ENCODE measurements around the gene CLIC3. TPM values are rescaled to one million over a fixed set of nuclear protein-coding genes. Genes with fewer than 3 reads are reported as not detected.

CLIC3 gene, protein sequence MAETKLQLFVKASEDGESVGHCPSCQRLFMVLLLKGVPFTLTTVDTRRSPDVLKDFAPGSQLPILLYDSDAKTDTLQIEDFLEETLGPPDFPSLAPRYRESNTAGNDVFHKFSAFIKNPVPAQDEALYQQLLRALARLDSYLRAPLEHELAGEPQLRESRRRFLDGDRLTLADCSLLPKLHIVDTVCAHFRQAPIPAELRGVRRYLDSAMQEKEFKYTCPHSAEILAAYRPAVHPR
- 0.40 TPM in 1 of 2 replicates, not detected in the other for total RNA-seq

GRCh38 chr9:136996361-136997292, at the start of gene CLIC3:
Gene CLIC3, minus strand, starts transcription at chr9:136996568. Its CDS starts 25 bp downstream, at chr9:136996543.

DNA sequence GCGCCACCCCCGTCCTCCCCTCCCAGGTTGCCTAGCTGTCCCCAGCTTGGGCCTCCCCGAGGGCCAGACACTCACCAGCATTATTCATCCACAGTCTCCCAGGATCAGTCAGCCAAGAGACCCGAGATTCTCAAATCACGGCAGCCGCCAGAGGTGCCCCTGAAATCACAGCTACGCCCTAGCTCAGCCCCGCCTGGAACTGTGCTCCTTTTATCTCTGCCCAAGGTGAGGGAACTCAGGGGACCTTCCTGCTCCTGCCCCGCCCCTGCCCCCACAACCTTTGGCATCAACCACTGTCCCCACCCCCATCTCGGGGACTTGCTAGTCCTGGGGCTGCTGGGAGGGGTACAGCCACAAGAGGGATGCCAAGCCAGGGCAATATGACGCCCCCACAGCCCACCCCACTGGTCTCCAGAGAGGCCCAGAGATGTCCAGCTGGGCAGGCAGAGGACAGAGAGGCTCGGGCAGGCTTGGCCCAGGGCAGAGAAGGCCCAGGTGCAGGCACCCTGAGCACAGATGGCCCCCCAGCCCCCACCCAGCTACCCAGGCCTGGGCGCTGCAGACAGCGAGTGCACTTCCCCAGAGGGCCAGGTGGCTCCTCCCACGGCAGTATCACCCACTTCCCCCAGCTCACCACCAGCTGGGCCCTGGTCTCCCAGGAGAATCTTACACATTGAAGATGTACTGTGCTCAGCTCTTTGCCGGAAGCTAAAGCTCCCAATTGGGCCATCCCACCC, 35.7 kb upstream of the CLIC3 start, which contains the start of gene FUT7:
TSS of gene FUT7 (minus strand) at position 185 of the 737 bp plus-strand sequence. CDS start at position 88, 97 bp downstream.

DNA sequence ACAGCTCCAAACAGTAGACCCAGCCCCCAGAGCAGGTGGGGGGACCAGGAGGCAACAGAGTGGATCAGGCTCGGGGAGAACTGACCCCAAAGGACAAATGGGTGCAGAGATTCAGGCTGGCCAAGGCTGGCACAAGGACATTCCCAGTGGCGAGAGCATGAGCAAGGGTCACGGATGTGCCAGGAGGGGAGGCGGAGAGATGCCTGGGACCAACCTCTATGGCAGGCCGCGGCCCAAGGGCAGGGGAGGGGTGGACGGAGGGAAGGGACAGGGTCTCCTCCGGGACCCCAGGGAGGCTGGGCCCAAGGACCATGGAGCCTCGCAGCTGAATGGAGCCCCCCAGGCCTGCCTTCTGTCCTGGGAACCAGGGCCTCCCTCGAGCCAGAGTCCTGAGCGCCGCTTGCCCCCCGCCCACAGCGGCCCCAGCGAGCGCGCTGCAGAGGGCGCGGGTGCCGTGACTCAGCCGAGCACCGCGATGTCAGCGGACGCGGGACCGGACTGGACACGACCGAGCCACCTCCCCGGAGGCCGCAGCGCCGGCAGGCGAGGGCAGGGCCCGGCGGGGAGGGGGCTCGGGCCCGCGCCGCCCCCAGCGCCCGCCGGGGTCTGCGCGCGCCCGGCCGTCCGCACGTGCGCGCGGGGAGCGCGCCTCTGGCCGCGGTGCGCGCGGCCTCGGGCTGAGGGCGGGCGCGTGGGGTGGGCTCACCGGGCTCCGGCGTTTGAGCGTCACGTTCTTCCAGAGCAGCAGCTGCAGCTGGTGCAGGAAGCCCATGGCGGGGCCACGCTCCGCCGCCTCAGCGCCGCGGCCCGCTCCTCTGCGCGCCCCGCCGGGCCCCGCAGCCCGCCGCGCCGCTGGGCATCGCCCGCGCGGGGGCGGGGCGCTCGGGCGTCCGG, 31.2 kb upstream of the CLIC3 start, which contains the start of gene ABCA2:
TSS of gene ABCA2 (minus strand) at position 869 of the 894 bp plus-strand sequence. CDS start at position 772, 97 bp downstream.

GRCh38 chr9:136991993-136992818, 4.2 kb downstream of the CLIC3 start, which contains the start of gene PAXX:
Gene PAXX, plus strand, starts transcription at chr9:136992422. Its CDS starts 22 bp downstream, at chr9:136992444.

DNA sequence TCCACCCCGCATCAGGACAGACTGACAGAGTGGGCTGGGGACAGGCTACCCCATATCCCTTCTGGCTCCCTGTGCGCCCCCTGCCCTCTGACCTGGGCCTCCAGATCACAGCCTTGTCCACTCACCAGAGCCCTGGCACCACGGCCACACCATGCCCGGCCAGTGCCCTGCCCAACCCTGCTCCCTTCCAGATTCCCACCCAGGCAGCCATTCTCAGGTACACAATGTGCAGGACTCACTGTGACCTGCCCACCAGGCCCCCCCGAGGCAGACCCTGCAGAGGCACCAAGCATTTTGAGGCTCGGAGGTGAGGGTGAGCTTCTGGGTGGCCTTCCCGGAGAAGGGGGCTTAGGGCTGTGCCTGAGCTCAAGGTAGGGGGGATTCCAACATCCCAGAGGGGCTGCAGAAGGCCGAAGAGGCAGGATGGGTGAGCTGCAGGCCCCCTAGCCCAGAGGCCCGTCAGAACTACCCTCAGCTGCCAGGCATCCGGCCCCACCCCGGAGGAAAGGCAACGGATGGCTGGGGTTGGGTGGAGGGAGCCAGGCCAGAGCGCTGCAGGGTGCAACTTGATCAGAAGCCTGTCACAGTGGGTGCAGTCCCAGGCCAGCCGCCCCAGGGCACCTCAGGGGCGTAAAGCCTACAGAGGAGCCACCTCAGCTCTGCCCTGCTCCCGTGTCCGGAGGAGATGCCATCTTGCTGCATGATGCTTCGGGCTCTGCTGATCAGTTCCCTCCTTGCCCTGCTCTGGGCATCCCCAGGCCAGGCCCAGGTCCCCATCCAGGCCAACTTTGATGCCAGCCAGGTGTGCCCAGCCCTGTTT, 13.9 kb downstream of the CLIC3 start, which contains the start of gene LCNL1:
TSS of gene LCNL1 (plus strand) at position 762 of the 820 bp plus-strand sequence. CDS start 594 bp downstream, outside the sequence.

DNA sequence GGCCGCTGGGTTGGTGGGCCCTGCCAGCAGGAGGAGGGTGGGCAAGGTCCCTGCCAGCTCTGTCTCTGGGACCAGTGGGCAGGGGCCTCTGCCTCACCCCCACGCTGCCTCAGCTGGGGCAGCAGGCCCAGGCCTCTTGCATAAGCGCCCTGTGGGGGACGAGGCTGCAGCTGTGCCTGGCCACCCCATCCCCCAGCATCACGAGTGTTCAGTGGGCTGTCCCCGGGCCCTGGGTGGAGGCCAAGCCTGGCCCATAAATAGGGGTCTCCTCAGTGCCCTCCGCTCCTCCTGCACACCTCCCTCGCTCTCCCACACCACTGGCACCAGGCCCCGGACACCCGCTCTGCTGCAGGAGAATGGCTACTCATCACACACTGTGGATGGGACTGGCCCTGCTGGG, 19.1 kb downstream of the CLIC3 start, which contains the start of gene PTGDS:
TSS of gene PTGDS (plus strand) at position 282 of the 400 bp plus-strand sequence. CDS start at position 357, 75 bp downstream.

DNA sequence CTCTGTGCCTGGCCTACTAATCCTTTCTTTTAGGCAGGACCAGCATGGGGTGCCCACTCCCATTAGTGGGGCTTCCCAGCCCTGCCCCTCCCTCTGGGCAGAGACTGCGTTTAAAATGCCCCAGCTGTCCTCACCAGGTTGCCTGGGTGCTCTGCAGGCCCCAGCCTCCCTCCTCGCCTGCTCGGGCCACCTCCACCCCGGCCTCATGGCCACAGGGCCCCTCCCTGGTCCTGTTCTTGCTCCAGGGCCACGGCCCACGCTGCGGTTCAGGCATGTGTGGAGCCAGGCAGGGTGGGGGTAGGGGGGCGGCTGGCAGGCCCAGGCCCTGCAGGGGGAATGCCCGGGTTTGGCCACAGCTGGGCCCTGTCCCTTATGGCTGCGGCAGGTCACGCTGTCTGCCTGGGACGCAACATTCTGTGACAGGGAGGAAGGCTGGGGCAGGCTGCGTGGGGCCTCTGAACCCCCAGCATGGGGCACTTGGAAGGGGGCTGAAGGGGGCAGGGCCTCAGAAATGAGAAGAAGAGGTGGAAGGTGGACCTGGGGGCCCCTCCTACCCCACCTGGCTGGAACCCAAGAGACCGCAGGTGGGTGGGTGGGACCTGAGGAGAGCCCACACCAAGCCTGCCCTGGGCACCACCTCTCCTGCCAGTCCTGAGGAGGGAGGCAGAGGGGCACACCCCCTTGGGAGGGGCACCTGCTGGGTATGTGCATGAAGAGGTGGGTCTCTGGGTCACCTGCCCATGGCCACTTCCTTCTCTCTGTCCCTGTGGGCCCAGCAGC, 44.6 kb downstream of the CLIC3 start, which contains the start of gene LCN12:
TSS of gene LCN12 (plus strand) at position 733 of the 780 bp plus-strand sequence. CDS start 55 bp downstream, outside the sequence.

Other genes starting within 250 kb of the CLIC3 start
- 0.34 TPM in 1 of 2 replicates, not detected in the other for gene LCN6, start 248.0 kb downstream of the CLIC3 start, total RNA-seq
- not detected in 2 replicates for gene LCN8, start 238.3 kb downstream of the CLIC3 start, total RNA-seq
- 1.6 TPM in 1 of 2 replicates, not detected in the other for gene LCN15, start 232.1 kb downstream of the CLIC3 start, total RNA-seq
- 113 and 125 TPM in 2 replicates for gene TMEM141, start 205.2 kb downstream of the CLIC3 start, total RNA-seq
- not detected in 2 replicates for gene CCDC183, start 200.2 kb downstream of the CLIC3 start, total RNA-seq
- gene RABL6, start 188.6 kb downstream of the CLIC3 start, total RNA-seq: 110 and 124 TPM in 2 replicates
- 0.93 and 1.5 TPM in 2 replicates for gene AJM1, start 154.1 kb downstream of the CLIC3 start, total RNA-seq
- 173 and 189 TPM in 2 replicates for gene PHPT1, start 147.2 kb downstream of the CLIC3 start, total RNA-seq
- gene MAMDC4, start 144.2 kb downstream of the CLIC3 start, total RNA-seq: 1.6 and 1.9 TPM in 2 replicates
- gene EDF1, start 130.3 kb downstream of the CLIC3 start, total RNA-seq: 413 and 485 TPM in 2 replicates
- 17.3 and 18.3 TPM in 2 replicates for gene TRAF2, start 110.1 kb downstream of the CLIC3 start, total RNA-seq
- 202 and 226 TPM in 2 replicates for gene FBXW5, start 51.8 kb downstream of the CLIC3 start, total RNA-seq
- 0.20 and 0.84 TPM in 2 replicates for gene C8G, start 51.3 kb downstream of the CLIC3 start, total RNA-seq
- gene LCN12, start 44.3 kb downstream of the CLIC3 start, total RNA-seq: not detected in 2 replicates
- gene PTGDS, start 19.1 kb downstream of the CLIC3 start, total RNA-seq: not detected in 2 replicates
- gene LCNL1, start 13.6 kb downstream of the CLIC3 start, total RNA-seq: not detected in 2 replicates
- gene PAXX, start 4.1 kb downstream of the CLIC3 start, total RNA-seq: 53.2 and 65.9 TPM in 2 replicates
- 6.9 and 7.3 TPM in 2 replicates for gene ABCA2, start 31.7 kb upstream of the CLIC3 start, total RNA-seq
- not detected in 2 replicates for gene FUT7, start 35.5 kb upstream of the CLIC3 start, total RNA-seq
- gene NPDC1, start 49.6 kb upstream of the CLIC3 start, total RNA-seq: 67.3 and 71.1 TPM in 2 replicates
- not detected in 2 replicates for gene ENTPD2, start 57.5 kb upstream of the CLIC3 start, total RNA-seq
- 28.1 and 30.2 TPM in 2 replicates for gene SAPCD2, start 74.0 kb upstream of the CLIC3 start, total RNA-seq
- 21.9 and 23.0 TPM in 2 replicates for gene UAP1L1, start 80.9 kb upstream of the CLIC3 start, total RNA-seq
- 69.4 and 75.7 TPM in 2 replicates for gene MAN1B1, start 90.4 kb upstream of the CLIC3 start, total RNA-seq
- 88.5 and 107 TPM in 2 replicates for gene DPP7, start 118.2 kb upstream of the CLIC3 start, total RNA-seq
- not detected in 2 replicates for gene GRIN1, start 142.6 kb upstream of the CLIC3 start, total RNA-seq
- not detected in 2 replicates for gene LRRC26, start 173.5 kb upstream of the CLIC3 start, total RNA-seq
- not detected in 2 replicates for gene TMEM210, start 175.5 kb upstream of the CLIC3 start, total RNA-seq
- gene ANAPC2, start 192.0 kb upstream of the CLIC3 start, total RNA-seq: 17.6 and 25.1 TPM in 2 replicates
- gene SSNA1, start 192.1 kb upstream of the CLIC3 start, total RNA-seq: 127 and 150 TPM in 2 replicates
- gene TPRN, start 204.2 kb upstream of the CLIC3 start, total RNA-seq: 6.9 and 7.7 TPM in 2 replicates
- gene TMEM203, start 209.1 kb upstream of the CLIC3 start, total RNA-seq: 36.2 and 39.1 TPM in 2 replicates
- 13.4 and 16.6 TPM in 2 replicates for gene NDOR1, start 209.1 kb upstream of the CLIC3 start, total RNA-seq
- not detected in 2 replicates for gene RNF208, start 225.7 kb upstream of the CLIC3 start, total RNA-seq
- 0.20 and 0.25 TPM in 2 replicates for gene CYSRT1, start 228.6 kb upstream of the CLIC3 start, total RNA-seq
- not detected in 2 replicates for gene RNF224, start 230.9 kb upstream of the CLIC3 start, total RNA-seq
- not detected in 2 replicates for gene SLC34A3, start 234.3 kb upstream of the CLIC3 start, total RNA-seq
- 1,008 and 1,079 TPM in 2 replicates for gene TUBB4B, start 244.7 kb upstream of the CLIC3 start, total RNA-seq

Measured in mammary microvascular endothelial cell (primary cell).